Activated CD8-positive, alpha-beta T cell treated with anti-CD3 and anti-CD28 coated beads for 36 hours (primary cell): ENCODE data around the gene KCNIP3. TPM values are rescaled to one million over a fixed set of nuclear protein-coding genes. Genes with fewer than 3 reads are reported as not detected.

ENCODE experiments used
- ATAC-seq: fragments of 200-7000 bp; cut with Tn5 transposase; one replicate; pipeline ENCODE4 v1.10.0; 2021; ENCODE audit warnings: mild to moderate bottlenecking, moderate library complexity
- CTCF ChIA-PET: fragments of 350-600 bp; sonication (Branson Sonifier 250); formaldehyde crosslinking; loops from one replicate; lab custom pipeline; 2021; ENCODE audit warnings: antibody characterized with exemption; lab: Charles Lee
- POLR2A ChIA-PET: fragments of 350-600 bp; sonication (Branson Sonifier 250); formaldehyde crosslinking; loops from one replicate; lab custom pipeline; 2021; ENCODE audit warnings: antibody characterized with exemption; lab: Charles Lee
- DNase-seq: peaks from one replicate; pipeline ENCODE4 v3.0.0-alpha.2; 2020
- H3K27ac Mint-ChIP-seq: one replicate; pipeline ENCODE4 v1.8.0; 2021; ENCODE audit warnings: mild to moderate bottlenecking, mixed read lengths
- H3K27me3 Mint-ChIP-seq: one replicate; pipeline ENCODE4 v1.8.0; 2021; ENCODE audit warnings: mixed read lengths
- H3K36me3 Mint-ChIP-seq: one replicate; pipeline ENCODE4 v1.8.0; 2021; ENCODE audit warnings: low read depth, mixed read lengths
- H3K4me1 Mint-ChIP-seq: one replicate; pipeline ENCODE4 v1.8.0; 2021; ENCODE audit warnings: low read depth, mixed read lengths
- H3K4me3 Mint-ChIP-seq: one replicate; pipeline ENCODE4 v1.8.0; 2021; ENCODE audit warnings: mild to moderate bottlenecking, moderate library complexity, mixed read lengths
- H3K9me3 Mint-ChIP-seq: one replicate; pipeline ENCODE4 v1.8.0; 2021; ENCODE audit warnings: mixed read lengths
- CTCF ChIP-seq: fragments of 200-600 bp; IDR thresholded peaks from one replicate; pipeline ENCODE4 v1.8.0; 2022; ENCODE audit warnings: antibody characterized with exemption, mild to moderate bottlenecking
- intact Hi-C: fragments of 100-400 bp; cut with micrococcal nuclease; formaldehyde crosslinking; loops from one replicate; pipeline ENCODE4 v1.10.0; 2022
- total RNA-seq, 2 experiments: library from RNA; stranded (reverse); gene quantifications; one replicate each; pipeline ENCODE4 v1.2.3, GENCODE V29; 2021

KCNIP3 gene
- total RNA-seq, 2 experiments from 2014 or later, result not detected

- TF ChIP-seq CTCF, result no peak
- POLR2A ChIA-PET, result no interaction called here
- Mint-ChIP-seq H3K4me3 (no peak overlapping the region), H3K27ac (no peak overlapping the region), H3K9me3 (no peaks in the 10 kb centered on the region), H3K36me3 (no peaks in the 10 kb centered on the region), H3K27me3 (no peaks in the 10 kb centered on the region), H3K4me1 (no peaks in the 10 kb centered on the region)
- DNase-seq (no peak), ATAC-seq (no peak)
- intact Hi-C loops, result no loop called here
- CTCF ChIA-PET, result no interaction called here
Observed at GRCh38 chr2:95272299-95272751, 24.8 kb upstream of the KCNIP3 start.

GRCh38 chr2:95272781-95273180 is 24.4 kb upstream of the KCNIP3 start:
- POLR2A ChIA-PET, result no interaction called here
- Mint-ChIP-seq H3K27me3 (no peaks in the 10 kb centered on the region), H3K9me3 (no peaks in the 10 kb centered on the region), H3K4me1 (no peaks in the 10 kb centered on the region), H3K36me3 (no peaks in the 10 kb centered on the region), H3K4me3 (no peak overlapping the region), H3K27ac (no peak overlapping the region)
- CTCF ChIA-PET, result no interaction called here
- intact Hi-C loops, result no loop called here
- no peak for DNase-seq
- no peak for ATAC-seq
- TF ChIP-seq CTCF, result no peak

GRCh38 chr2:95273566-95274290 is 23.4 kb upstream of the KCNIP3 start:
- ChIA-PET CTCF (no interaction called here), POLR2A (no interaction called here)
- TF ChIP-seq CTCF, result no peak
- no peaks in the 10 kb centered on the region for H3K4me1 Mint-ChIP-seq
- ATAC-seq, result no peak
- no peak for DNase-seq
- no peaks in the 10 kb centered on the region for H3K9me3 Mint-ChIP-seq
- no peak overlapping the region for H3K27ac Mint-ChIP-seq
- intact Hi-C loops, result no loop called here
- no peaks in the 10 kb centered on the region for H3K36me3 Mint-ChIP-seq
- no peak overlapping the region for H3K4me3 Mint-ChIP-seq
- no peaks in the 10 kb centered on the region for H3K27me3 Mint-ChIP-seq

GRCh38 chr2:95274291-95275150 is 22.6 kb upstream of the KCNIP3 start, which contains the start of gene PROM2:
PROM2 (plus strand) TSS chr2:95274449; CDS start chr2:95274586, 137 bp downstream.
- no peaks in the 10 kb centered on the region for H3K9me3 Mint-ChIP-seq
- no peaks in the 10 kb centered on the region for H3K4me1 Mint-ChIP-seq
- no peak within 1 kb of the TSS for H3K4me3 Mint-ChIP-seq
- ATAC-seq (no peak), DNase-seq (no peak)
- H3K36me3 Mint-ChIP-seq, result no peaks in the 10 kb centered on the region
- ChIA-PET POLR2A (no interaction called here), CTCF (no interaction called here)
- no peak for TF ChIP-seq CTCF
- intact Hi-C loops, result no loop called here
- H3K27me3 Mint-ChIP-seq, result no peaks in the 10 kb centered on the region
- H3K27ac Mint-ChIP-seq, result no peak within 1 kb of the TSS

GRCh38 chr2:95275151-95275515 is 22.0 kb upstream of the KCNIP3 start:
- no peaks in the 10 kb centered on the region for H3K36me3 Mint-ChIP-seq
- no peaks in the 10 kb centered on the region for H3K4me1 Mint-ChIP-seq
- POLR2A ChIA-PET, result no interaction called here
- intact Hi-C loops, result no loop called here
- ATAC-seq (no peak), DNase-seq (no peak)
- no peak overlapping the region for H3K27ac Mint-ChIP-seq
- H3K27me3 Mint-ChIP-seq, result no peaks in the 10 kb centered on the region
- CTCF ChIA-PET, result no interaction called here
- H3K9me3 Mint-ChIP-seq, result no peaks in the 10 kb centered on the region
- no peak for TF ChIP-seq CTCF
- H3K4me3 Mint-ChIP-seq, result no peak overlapping the region
